OCI-LY3 (cell line): ENCODE measurements around the gene NSD1.

Experiments
- CTCF ChIP-seq: fragments of 200-600, 300-600 bp; sonication (generic); IDR thresholded peaks from 2 replicates; pipeline ENCODE4 v1.5.1; 2014; ENCODE audit warnings: antibody characterized with exemption, low read length, low read depth
- EZH2phosphoT487 ChIP-seq: fragments of 200-600 bp; shearing (Covaris generic); IDR thresholded peaks from 2 replicates; pipeline ENCODE4 v1.6.1; 2018; ENCODE audit warnings: antibody characterized with exemption, mixed run types, low read depth

DNA sequence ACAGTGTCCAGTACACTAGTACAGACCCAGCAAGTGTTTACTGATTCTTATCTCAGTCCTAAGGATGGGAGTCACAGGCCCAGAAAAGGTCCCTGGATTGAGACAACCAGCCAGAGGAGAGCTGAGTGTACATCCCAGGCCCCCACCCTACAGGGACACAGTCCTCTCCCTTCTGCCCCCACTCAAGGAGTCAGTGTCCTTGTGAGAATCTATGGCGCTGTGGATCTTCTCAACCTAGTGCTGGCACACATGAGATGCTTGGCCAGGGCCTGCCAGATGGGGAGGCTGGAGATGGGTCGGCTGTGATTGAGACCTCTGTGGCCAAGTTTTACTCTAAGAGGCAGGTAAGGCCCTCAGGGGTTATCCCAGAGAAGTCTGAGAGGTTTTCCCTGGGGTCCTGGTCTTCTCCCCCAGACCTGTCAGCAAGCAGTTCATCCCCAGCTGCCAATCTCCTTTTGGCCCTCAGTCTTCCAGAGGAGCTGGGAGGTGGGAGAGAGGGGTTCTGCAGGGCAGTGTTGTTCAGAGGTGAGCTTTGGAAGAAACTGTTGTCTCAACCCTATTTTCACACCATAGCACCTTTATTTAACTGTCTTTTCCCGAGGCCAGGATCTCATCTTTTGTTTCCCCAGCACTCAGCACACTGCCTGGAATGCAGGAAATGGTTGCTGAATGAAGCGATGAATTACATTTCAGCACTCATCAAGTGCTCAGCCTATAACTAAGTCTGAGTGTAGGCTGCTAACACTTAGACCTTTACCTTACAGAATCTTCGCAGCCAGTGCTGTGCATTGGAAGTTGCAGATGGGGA lies 3.2 kb upstream of the NSD1 start:
- no peak for TF ChIP-seq CTCF
- TF ChIP-seq EZH2phosphoT487: no peak
